ENCODE data around the gene E2F3.
A peak's percentile ranks its signal among the peaks of the same experiment; 100 is the strongest.

Gene E2F3

GRCh38 chr6:20401205-20402091 is at the start of gene E2F3:
E2F3 (plus strand) TSS chr6:20401879; CDS start chr6:20402233, 354 bp downstream.
- DNase-seq (ENCODE audit: low spot score), result peak; percentile 99

- no peak for DNase-seq (ENCODE audit: low spot score)
These were observed 49.3 kb upstream of the E2F3 start for GRCh38 chr6:20352346-20352745.

- DNase-seq (ENCODE audit: low spot score), result no peak
These were observed 48.5 kb upstream of the E2F3 start for GRCh38 chr6:20353134-20353533.

- no peak for DNase-seq (ENCODE audit: low spot score)
These were observed 47.3 kb upstream of the E2F3 start for GRCh38 chr6:20354366-20354765.

GRCh38 chr6:20360471-20361119 is 41.1 kb upstream of the E2F3 start:
- no peak for DNase-seq (ENCODE audit: low spot score)

- DNase-seq (ENCODE audit: low spot score), result no peak
These were observed 39.1 kb upstream of the E2F3 start for GRCh38 chr6:20362623-20363022.

- DNase-seq (ENCODE audit: low spot score), result no peak
These were observed 37.4 kb upstream of the E2F3 start for GRCh38 chr6:20364327-20364726.

GRCh38 chr6:20365456-20365855 is 36.2 kb upstream of the E2F3 start:
- no peak for DNase-seq (ENCODE audit: low spot score)

GRCh38 chr6:20366082-20366830 is 35.4 kb upstream of the E2F3 start:
- no peak for DNase-seq (ENCODE audit: low spot score)

GRCh38 chr6:20367743-20368485 is 33.8 kb upstream of the E2F3 start:
- DNase-seq (ENCODE audit: low spot score), result no peak

- DNase-seq (ENCODE audit: low spot score), result no peak
These were observed 31.3 kb upstream of the E2F3 start for GRCh38 chr6:20370393-20370792.

GRCh38 chr6:20370801-20371200 is 30.9 kb upstream of the E2F3 start:
- DNase-seq (ENCODE audit: low spot score), result no peak

- DNase-seq (ENCODE audit: low spot score), result no peak
These were observed 26.2 kb upstream of the E2F3 start for GRCh38 chr6:20375436-20375835.

- DNase-seq (ENCODE audit: low spot score), result no peak
These were observed 23.9 kb upstream of the E2F3 start for GRCh38 chr6:20377623-20378265.

GRCh38 chr6:20379231-20379630 is 22.4 kb upstream of the E2F3 start:
- DNase-seq (ENCODE audit: low spot score), result no peak

GRCh38 chr6:20386218-20386617 is 15.5 kb upstream of the E2F3 start:
- no peak for DNase-seq (ENCODE audit: low spot score)

- DNase-seq (ENCODE audit: low spot score), result no peak
These were observed 12.6 kb upstream of the E2F3 start for GRCh38 chr6:20389066-20389465.

GRCh38 chr6:20393297-20393696 is 8.4 kb upstream of the E2F3 start:
- DNase-seq (ENCODE audit: low spot score), result no peak

- DNase-seq (ENCODE audit: low spot score), result no peak
These were observed 2.2 kb upstream of the E2F3 start for GRCh38 chr6:20399518-20399917.

- DNase-seq (ENCODE audit: low spot score), result no peak
These were observed 1.0 kb upstream of the E2F3 start for GRCh38 chr6:20400456-20401204.

- no peak for DNase-seq (ENCODE audit: low spot score)
These were observed 338 bp downstream of the E2F3 start for GRCh38 chr6:20402092-20402341.

All from ecto neural progenitor cell (in vitro differentiated cells).